Measurements from ENCODE around the gene NRGN. TPM values are rescaled to one million over a fixed set of nuclear protein-coding genes. Genes with fewer than 3 reads are reported as not detected.

Gene NRGN
- total and polyA plus RNA-seq, 2 of the 8 experiments (the other 6 are each of a cell fraction or from before 2014, with no cell fraction given), result 0.60 to 1.0 TPM

- TF ChIP-seq KDM4A (IDR thresholded peaks at IDR 0.05; ENCODE audit: low read depth, low read length, severe bottlenecking), result peak; percentile 82
These were observed 6.3 kb downstream of the NRGN start (continued) for GRCh38 chr11:124745835-124746620.
